SK-N-SH treated with all-trans-retinoic acid at 6 μM for 48 hours (cell line): Measurements from ENCODE around the gene PSG2.
A peak's percentile ranks its signal among the peaks of the same experiment; 100 is the strongest.
"Not testable (repeated sequence)": the region's sequence is repeated elsewhere in the genome, so short reads cannot be mapped to it uniquely, and the experiment has no call there.

Experiments used
- ATAC-seq: fragments of 200-7000 bp; cut with Tn5 transposase; 3 replicates; pipeline ENCODE4 v1.9.1; 2020; ENCODE audit warnings: mild to moderate bottlenecking, moderate library complexity
- ISL1 ChIP-seq: fragments of 250-450 bp; sonication (Bioruptor Pico); IDR thresholded peaks from 2 replicates; pipeline ENCODE4 v2.1.2; 2022; ENCODE audit warnings: mild to moderate bottlenecking, moderate library complexity
- PATZ1 ChIP-seq: fragments of 250-450 bp; sonication (Bioruptor Pico); IDR thresholded peaks from 2 replicates; pipeline ENCODE4 v1.8.0; 2020; ENCODE audit warnings: mild to moderate bottlenecking, moderate library complexity, borderline replicate concordance
- ZFP3 ChIP-seq: fragments of 250-450 bp; sonication (Bioruptor Pico); IDR thresholded peaks from 2 replicates; pipeline ENCODE4 v1.5.0; 2020; ENCODE audit warnings: mild to moderate bottlenecking, moderate library complexity
- ZFP30 ChIP-seq: fragments of 450-650 bp; formaldehyde crosslinking; IDR thresholded peaks from 2 replicates; pipeline ENCODE4 v1.5.0; 2022; ENCODE audit warnings: mild to moderate bottlenecking, moderate library complexity

The PSG2 gene

GRCh38 chr19:43028866-43029265, 53.6 kb downstream of the PSG2 start:
- no peak for ATAC-seq
- TF ChIP-seq PATZ1 (no peak), ZFP30 (CRISPR knock-in tag) (no peak)

GRCh38 chr19:43027985-43028384, 54.5 kb downstream of the PSG2 start:
- not testable (repeated sequence) for ATAC-seq

- ATAC-seq: not testable (repeated sequence)
Measured at GRCh38 chr19:43027061-43027460, 55.4 kb downstream of the PSG2 start.

- ATAC-seq: not testable (repeated sequence)
Measured at GRCh38 chr19:43026369-43026768, 56.1 kb downstream of the PSG2 start, which contains the start of gene PSG11. Gene PSG11, minus strand, starts transcription at chr19:43026469. Its CDS starts 97 bp downstream, at chr19:43026372.

GRCh38 chr19:43022098-43022497, 60.4 kb downstream of the PSG2 start:
- peak; percentile 52; the same call in 1 of the 2 replicates for TF ChIP-seq ISL1 (CRISPR knock-in tag)
- TF ChIP-seq, all 23 proteins: peak for 1; not testable (repeated sequence) for 22
- not testable (repeated sequence) for ATAC-seq

- ATAC-seq: peak; percentile 70; the same call in 2 of the 3 replicates
- TF ChIP-seq ZFP3 (CRISPR knock-in tag): 0 out of 2 replicates have a peak, but pooled peaks have one; percentile 24
- TF ChIP-seq, all 23 proteins: peak for 1; not testable (repeated sequence) for 22
Measured at GRCh38 chr19:43021629-43022028, 60.9 kb downstream of the PSG2 start.

- not testable (repeated sequence) for ATAC-seq
Measured at GRCh38 chr19:43019588-43019987, 62.9 kb downstream of the PSG2 start.
